H1 (cell line): ENCODE measurements around the gene RAI14. TPM values are rescaled to one million over a fixed set of nuclear protein-coding genes. Genes with fewer than 3 reads are reported as not detected.

Source experiments
- CBX5 ChIP-seq: fragments of 300-800, 300-1000 bp; sonication (generic); IDR thresholded peaks from 2 replicates; pipeline ENCODE4 v1.7.1; 2016; ENCODE audit warnings: antibody characterized with exemption, low read length, low read depth
- CHD2 ChIP-seq: IDR thresholded peaks from 2 replicates; pipeline ENCODE4 v1.6.1; 2012; ENCODE audit warnings: low read length, improper control_type of control experiment
- EZH2 ChIP-seq: fragments of 200-600 bp; sonication (generic); IDR thresholded peaks from 2 replicates; pipeline ENCODE4 v1.7.1; 2012; ENCODE audit warnings: low read depth, mild to moderate bottlenecking, moderate library complexity, low read length, inconsistent platforms; ENCODE audit not compliant: severe bottlenecking
- NRF1 ChIP-seq: IDR thresholded peaks from 2 replicates; pipeline ENCODE4 v1.6.1; 2011; ENCODE audit warnings: mild to moderate bottlenecking, low read depth, low read length, improper control_type of control experiment
- YY1 ChIP-seq: IDR thresholded peaks from 2 replicates; pipeline ENCODE4 v1.6.1; 2011; ENCODE audit warnings: low read depth, mild to moderate bottlenecking, low read length
- polyA plus RNA-seq, 7 experiments: library from polyadenylated mRNA; depleted of rRNA in 3 of 7; stranded (reverse) in 5 of 7; unstranded in 2 of 7; fragments of >200 nt in 5 of 7; fragments of 200-250 nt in 2 of 7; gene quantifications; 1 replicate in 5 of 7; 2 replicates in 1 of 7; 4 replicates in 1 of 7; pipeline versions ENCODE4 v1.2.1 to v1.2.3, GENCODE V29; 2011 to 2013; ENCODE audit warnings: missing spikeins in 2 of 7, mixed read lengths in 2 of 7
- total RNA-seq: library from RNA; stranded (reverse); fragmentation: NEBNext Ultra II Directional; extraction: Animal tissue kit (Norgen Biotek cat#: 25700); gene quantifications from 2 replicates; pipeline ENCODE4 v1.2.1, GENCODE V29; 2021

Gene RAI14
- total and polyA plus RNA-seq, 2 of the 8 experiments (the other 6 are each of a cell fraction or from before 2014, with no cell fraction given), result 48.4 to 210 TPM

DNA sequence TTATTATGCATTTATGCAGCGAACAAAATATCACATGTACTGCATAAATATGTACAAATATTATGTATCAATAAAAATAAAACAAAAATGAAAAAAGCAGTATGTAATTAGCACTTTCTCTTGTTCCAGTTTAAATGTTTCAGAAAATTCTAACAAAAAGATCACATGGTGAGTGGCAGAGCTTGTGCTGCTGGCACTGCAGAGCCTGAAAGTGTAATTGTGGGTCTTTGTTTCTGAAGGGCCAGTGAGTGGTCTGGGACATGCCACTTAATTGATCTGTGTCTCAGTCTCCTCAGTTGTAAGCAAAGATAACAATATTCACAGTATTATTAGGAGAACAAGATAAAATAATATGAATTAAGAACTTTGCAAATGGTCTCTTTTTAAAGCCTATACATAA is 39.5 kb upstream of the RAI14 start (continued):
- TF ChIP-seq EZH2, result no peak
- TF ChIP-seq YY1, result no peak
- no peak for TF ChIP-seq CHD2
- TF ChIP-seq CBX5, result no peak
- TF ChIP-seq NRF1, result no peak
